Endothelial cell (in vitro differentiated cells): ENCODE data around the gene FGF5. TPM values are rescaled to one million over a fixed set of nuclear protein-coding genes. Genes with fewer than 3 reads are reported as not detected.

Source experiments
- DNase-seq: peaks from one replicate; pipeline ENCODE4 v3.0.0; 2021; ENCODE audit warnings: low spot score
- H3K27ac Mint-ChIP-seq: one replicate; pipeline ENCODE4 v1.8.0; 2021; ENCODE audit warnings: mixed read lengths, inconsistent platforms; ENCODE audit not compliant: unreplicated experiment
- H3K27me3 Mint-ChIP-seq: one replicate; pipeline ENCODE4 v1.8.0; 2021; ENCODE audit warnings: mild to moderate bottlenecking, moderate library complexity, mixed read lengths, inconsistent platforms; ENCODE audit not compliant: unreplicated experiment
- H3K36me3 Mint-ChIP-seq: one replicate; pipeline ENCODE4 v1.8.0; 2021; ENCODE audit warnings: mild to moderate bottlenecking, low read depth, mixed read lengths, inconsistent platforms; ENCODE audit not compliant: unreplicated experiment
- H3K4me1 Mint-ChIP-seq: one replicate; pipeline ENCODE4 v1.8.0; 2021; ENCODE audit warnings: mild to moderate bottlenecking, mixed read lengths, inconsistent platforms; ENCODE audit not compliant: unreplicated experiment
- H3K4me3 Mint-ChIP-seq: one replicate; pipeline ENCODE4 v1.8.0; 2021; ENCODE audit warnings: mild to moderate bottlenecking, mixed read lengths, inconsistent platforms; ENCODE audit not compliant: unreplicated experiment
- H3K9me3 Mint-ChIP-seq: one replicate; pipeline ENCODE4 v1.8.0; 2021; ENCODE audit warnings: mixed read lengths, inconsistent platforms; ENCODE audit not compliant: unreplicated experiment
- CTCF ChIP-seq: fragments of 200-600 bp; sonication (generic); IDR thresholded peaks from one replicate; pipeline ENCODE4 v1.5.0; 2021; ENCODE audit warnings: antibody characterized with exemption; ENCODE audit not compliant: unreplicated experiment
- total RNA-seq: library from RNA; stranded (reverse); fragmentation: NEBNext Ultra II Directional; extraction: Animal tissue kit (Norgen Biotek cat#: 25700); gene quantifications from one replicate; pipeline ENCODE4 v1.2.1, GENCODE V29; 2021; ENCODE audit not compliant: unreplicated experiment

FGF5 gene
- total RNA-seq, 1 donor from 2014 or later = not detected

- H3K9me3 Mint-ChIP-seq = no peaks in the 10 kb centered on the region
- DNase-seq = no peak
- no peak for TF ChIP-seq CTCF
- no peaks in the 10 kb centered on the region for H3K4me1 Mint-ChIP-seq
- H3K36me3 Mint-ChIP-seq = no peaks in the 10 kb centered on the region
- peaks cover 1% of the 10 kb centered on the region for H3K27me3 Mint-ChIP-seq
- no peak overlapping the region for H3K4me3 Mint-ChIP-seq
- H3K27ac Mint-ChIP-seq = no peak overlapping the region
Measured at GRCh38 chr4:80307774-80308465, 41.5 kb downstream of the FGF5 start.

- Mint-ChIP-seq H3K4me1 (no peaks in the 10 kb centered on the region), H3K27ac (no peak overlapping the region), H3K27me3 (peaks cover 1% of the 10 kb centered on the region), H3K36me3 (no peaks in the 10 kb centered on the region), H3K4me3 (no peak overlapping the region), H3K9me3 (no peaks in the 10 kb centered on the region)
- no peak for DNase-seq
- TF ChIP-seq CTCF = no peak
Measured at GRCh38 chr4:80308466-80308822, 42.0 kb downstream of the FGF5 start.

- Mint-ChIP-seq H3K36me3 (no peaks in the 10 kb centered on the region), H3K27ac (no peak overlapping the region), H3K4me1 (no peaks in the 10 kb centered on the region), H3K9me3 (no peaks in the 10 kb centered on the region), H3K4me3 (no peak overlapping the region), H3K27me3 (peaks cover 1% of the 10 kb centered on the region)
- TF ChIP-seq CTCF = no peak
- DNase-seq = no peak
Measured at GRCh38 chr4:80309294-80310004, 43.0 kb downstream of the FGF5 start.

GRCh38 chr4:80311130-80311529 is 44.7 kb downstream of the FGF5 start:
- Mint-ChIP-seq H3K27ac (no peak overlapping the region), H3K4me3 (no peak overlapping the region), H3K9me3 (no peaks in the 10 kb centered on the region), H3K36me3 (no peaks in the 10 kb centered on the region), H3K27me3 (peaks cover 1% of the 10 kb centered on the region), H3K4me1 (no peaks in the 10 kb centered on the region)
- DNase-seq = no peak
- TF ChIP-seq CTCF = no peak

- H3K27me3 Mint-ChIP-seq = peaks cover 1% of the 10 kb centered on the region
- no peak for DNase-seq
- no peaks in the 10 kb centered on the region for H3K4me1 Mint-ChIP-seq
- H3K36me3 Mint-ChIP-seq = no peaks in the 10 kb centered on the region
- H3K4me3 Mint-ChIP-seq = no peak overlapping the region
- no peak overlapping the region for H3K27ac Mint-ChIP-seq
- TF ChIP-seq CTCF = no peak
- no peaks in the 10 kb centered on the region for H3K9me3 Mint-ChIP-seq
Measured at GRCh38 chr4:80312124-80312523, 45.7 kb downstream of the FGF5 start.
